Panc1 (cell line): ENCODE results near the gene KCNG1. TPM values are rescaled to one million over a fixed set of nuclear protein-coding genes. Genes with fewer than 3 reads are reported as not detected.

Experiments used
- ATAC-seq: fragments of 200-7000 bp; cut with Tn5 transposase; 2 replicates; pipeline ENCODE4 v1.9.1; 2020; ENCODE audit warnings: mild to moderate bottlenecking, moderate library complexity
- BruUV-seq: library from RNA; stranded (reverse); fragments of 400-500 nt; replicated peaks from 2 replicates; lab custom pipeline; 2021; lab: Mats Ljungman, UMichigan
- CTCF ChIA-PET: fragments of 300-600 bp; sonication (Branson Sonifier 250); formaldehyde crosslinking; loops from one replicate; lab custom pipeline; 2022; ENCODE audit warnings: antibody characterized with exemption; lab: Charles Lee
- POLR2A ChIA-PET: fragments of 300-600 bp; sonication (Branson Sonifier 250); formaldehyde crosslinking; loops from one replicate; lab custom pipeline; 2022; ENCODE audit warnings: antibody characterized with exemption; lab: Charles Lee
- DNase-seq: peaks from one replicate; pipeline ENCODE4 v3.0.0-alpha.2; 2010; ENCODE audit warnings: low read depth, low spot score
- H3K27ac ChIP-seq: 2 replicates; pipeline ENCODE4 v1.5.1; 2011; ENCODE audit warnings: mild to moderate bottlenecking, low read length, inconsistent platforms
- H3K27me3 ChIP-seq: fragments of 200-500 bp; sonication (Bioruptor generic); 2 replicates; pipeline ENCODE4 v1.6.0; 2014; ENCODE audit warnings: low read length, inconsistent platforms; ENCODE audit not compliant: control insufficient read depth, insufficient read depth
- H3K36me3 ChIP-seq: fragments of 200-500 bp; sonication (Bioruptor generic); 2 replicates; pipeline ENCODE4 v1.5.1; 2014; ENCODE audit warnings: inconsistent platforms, mild to moderate bottlenecking, low read length, moderate library complexity; ENCODE audit not compliant: control insufficient read depth, insufficient read depth
- H3K4me1 ChIP-seq: 2 replicates; pipeline ENCODE4 v1.5.1; 2011; ENCODE audit warnings: inconsistent platforms, mild to moderate bottlenecking, low read length, moderate library complexity; ENCODE audit not compliant: control insufficient read depth, insufficient read depth
- H3K4me3 ChIP-seq, 2 experiments: 2 replicates each; pipeline ENCODE4 v1.5.1; 2011 to 2012; ENCODE audit warnings: low read depth in 2 of 2, low read length in 2 of 2, mild to moderate bottlenecking in 2 of 2, inconsistent platforms in 1 of 2, moderate library complexity in 1 of 2
- H3K9me3 ChIP-seq: fragments of 200-500 bp; sonication (Bioruptor generic); 2 replicates; pipeline ENCODE4 v1.5.1; 2014; ENCODE audit warnings: low read depth, mild to moderate bottlenecking, inconsistent platforms, low read length, moderate library complexity; ENCODE audit not compliant: control insufficient read depth, insufficient read depth
- POLR2AphosphoS5 ChIP-seq: IDR thresholded peaks from 2 replicates; pipeline ENCODE4 v1.6.1; 2012; ENCODE audit warnings: mild to moderate bottlenecking, low read depth, low read length, moderate library complexity
- SIN3A ChIP-seq: IDR thresholded peaks from 2 replicates; pipeline ENCODE4 v1.6.1; 2012; ENCODE audit warnings: low read depth, mild to moderate bottlenecking, low read length, moderate library complexity, borderline replicate concordance; ENCODE audit not compliant: insufficient read depth
- TCF7L2 ChIP-seq: IDR thresholded peaks from 2 replicates; pipeline ENCODE4 v1.6.1; 2011; ENCODE audit warnings: mild to moderate bottlenecking, low read depth, low read length, inconsistent platforms
- in situ Hi-C: cut with HindIII; loops from 2 replicates; pipeline ENCODE4 v1.10.0; 2016; ENCODE audit warnings: low sequenced_read_pairs, low pct_unique_long_range_greater_than_20kb
- intact Hi-C: fragments of 100-400 bp; cut with micrococcal nuclease; formaldehyde crosslinking; loops from one replicate; pipeline ENCODE4 v1.10.0; 2022; ENCODE audit not compliant: unreplicated experiment
- total RNA-seq: library from RNA; stranded (reverse); gene quantifications from one replicate; pipeline ENCODE4 v1.2.1, GENCODE V29; 2021; ENCODE audit not compliant: unreplicated experiment
- TF ChIP-seq, protein P1 (sequence below), 2 experiments: IDR thresholded peaks; 2 replicates each; pipeline ENCODE4 v1.6.1; 2011 to 2012; ENCODE audit warnings: low read depth in 2 of 2, control low read depth in 1 of 2, low read length in 1 of 2, mild to moderate bottlenecking in 1 of 2, moderate library complexity in 1 of 2; ENCODE audit not compliant: insufficient read depth in 1 of 2
- TF ChIP-seq, protein P2 (sequence below): fragments of 450-650 bp; IDR thresholded peaks from 2 replicates; pipeline ENCODE4 v1.5.1; 2017; ENCODE audit warnings: mild to moderate bottlenecking

The KCNG1 gene
- total RNA-seq, 1 experiment from 2014 or later, result 7.4 TPM

DNA sequence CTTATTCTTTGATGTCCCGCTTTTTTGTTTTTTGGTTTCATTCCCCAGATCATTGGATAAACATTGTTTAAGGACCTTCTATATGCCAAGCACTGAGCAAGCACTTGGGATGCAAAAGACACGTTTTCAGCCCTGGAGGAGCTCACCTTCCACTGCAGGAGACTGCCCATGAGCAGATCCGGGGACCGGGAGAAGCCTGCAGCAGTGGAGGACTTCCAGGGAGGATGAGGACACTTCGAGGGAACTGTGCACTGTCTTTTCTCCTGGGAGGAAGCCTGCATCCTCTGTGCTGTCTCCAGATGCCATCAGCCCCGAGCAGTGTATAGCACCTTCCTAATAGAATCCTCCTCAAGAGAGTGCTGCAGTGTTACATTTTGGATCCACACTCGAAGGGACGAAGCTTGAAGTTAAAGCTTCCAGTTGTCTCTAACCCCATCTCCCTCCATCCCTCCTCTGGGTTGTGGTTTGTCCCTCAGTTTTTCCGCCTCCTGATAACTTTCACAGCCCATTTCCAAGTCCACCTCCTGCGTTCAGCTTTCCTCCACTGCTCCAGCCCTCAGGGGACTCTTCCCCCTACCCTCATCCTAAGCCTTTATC is 5.8 kb upstream of the KCNG1 start:
- peaks cover 10% of the 10 kb centered on the region for H3K27me3 ChIP-seq
- peak; percentile 64 for ATAC-seq
- no TSS peak for BruUV-seq

DNA sequence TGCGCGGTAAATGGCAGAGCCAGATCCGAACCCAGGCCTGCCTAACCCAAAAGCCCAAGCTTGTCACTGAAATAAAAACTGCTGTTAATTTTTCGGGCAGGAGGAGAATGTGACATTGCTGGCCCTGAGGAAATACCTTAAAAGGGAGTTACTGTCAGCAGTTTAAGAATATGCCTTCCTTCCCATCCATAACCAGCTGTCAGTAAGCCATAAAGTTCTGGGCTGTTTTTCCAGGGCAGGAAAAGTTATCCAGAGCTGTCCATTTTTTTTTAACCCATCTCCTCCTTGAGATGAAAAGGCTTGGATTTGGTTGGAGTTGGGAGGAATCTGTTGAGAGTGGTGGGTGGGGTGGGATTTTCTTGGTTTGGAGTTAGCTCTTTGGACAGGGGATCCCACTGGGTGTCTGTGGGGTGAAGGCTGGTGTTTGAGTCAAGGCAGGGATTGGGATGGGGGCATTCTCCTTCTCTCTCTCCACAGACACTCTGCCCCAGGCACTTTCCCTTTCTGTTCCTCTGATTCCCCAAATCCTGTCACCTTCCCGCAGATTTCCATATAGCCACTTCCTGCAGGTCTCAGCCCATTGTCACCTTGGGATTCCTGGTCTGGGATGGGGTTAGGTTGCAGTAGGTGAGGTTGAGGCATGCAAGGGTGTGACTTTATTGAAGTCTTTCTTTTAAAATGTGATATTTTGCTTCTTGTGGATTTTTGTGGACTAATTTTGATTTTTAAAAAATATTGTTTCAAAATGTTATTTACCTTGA is 4.3 kb upstream of the KCNG1 start:
- intact Hi-C loops, result no loop called here
- TF ChIP-seq POLR2AphosphoS5 (no peak), SIN3A (no peak), TCF7L2 (no peak)
- TF ChIP-seq, protein P1, sequence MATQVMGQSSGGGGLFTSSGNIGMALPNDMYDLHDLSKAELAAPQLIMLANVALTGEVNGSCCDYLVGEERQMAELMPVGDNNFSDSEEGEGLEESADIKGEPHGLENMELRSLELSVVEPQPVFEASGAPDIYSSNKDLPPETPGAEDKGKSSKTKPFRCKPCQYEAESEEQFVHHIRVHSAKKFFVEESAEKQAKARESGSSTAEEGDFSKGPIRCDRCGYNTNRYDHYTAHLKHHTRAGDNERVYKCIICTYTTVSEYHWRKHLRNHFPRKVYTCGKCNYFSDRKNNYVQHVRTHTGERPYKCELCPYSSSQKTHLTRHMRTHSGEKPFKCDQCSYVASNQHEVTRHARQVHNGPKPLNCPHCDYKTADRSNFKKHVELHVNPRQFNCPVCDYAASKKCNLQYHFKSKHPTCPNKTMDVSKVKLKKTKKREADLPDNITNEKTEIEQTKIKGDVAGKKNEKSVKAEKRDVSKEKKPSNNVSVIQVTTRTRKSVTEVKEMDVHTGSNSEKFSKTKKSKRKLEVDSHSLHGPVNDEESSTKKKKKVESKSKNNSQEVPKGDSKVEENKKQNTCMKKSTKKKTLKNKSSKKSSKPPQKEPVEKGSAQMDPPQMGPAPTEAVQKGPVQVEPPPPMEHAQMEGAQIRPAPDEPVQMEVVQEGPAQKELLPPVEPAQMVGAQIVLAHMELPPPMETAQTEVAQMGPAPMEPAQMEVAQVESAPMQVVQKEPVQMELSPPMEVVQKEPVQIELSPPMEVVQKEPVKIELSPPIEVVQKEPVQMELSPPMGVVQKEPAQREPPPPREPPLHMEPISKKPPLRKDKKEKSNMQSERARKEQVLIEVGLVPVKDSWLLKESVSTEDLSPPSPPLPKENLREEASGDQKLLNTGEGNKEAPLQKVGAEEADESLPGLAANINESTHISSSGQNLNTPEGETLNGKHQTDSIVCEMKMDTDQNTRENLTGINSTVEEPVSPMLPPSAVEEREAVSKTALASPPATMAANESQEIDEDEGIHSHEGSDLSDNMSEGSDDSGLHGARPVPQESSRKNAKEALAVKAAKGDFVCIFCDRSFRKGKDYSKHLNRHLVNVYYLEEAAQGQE (IDR thresholded peaks at IDR 0.05; ENCODE audit: insufficient read depth in 1 of 2, low read depth in 2 of 2, low read length in 1 of 2), result no peak
- TF ChIP-seq, protein P2, sequence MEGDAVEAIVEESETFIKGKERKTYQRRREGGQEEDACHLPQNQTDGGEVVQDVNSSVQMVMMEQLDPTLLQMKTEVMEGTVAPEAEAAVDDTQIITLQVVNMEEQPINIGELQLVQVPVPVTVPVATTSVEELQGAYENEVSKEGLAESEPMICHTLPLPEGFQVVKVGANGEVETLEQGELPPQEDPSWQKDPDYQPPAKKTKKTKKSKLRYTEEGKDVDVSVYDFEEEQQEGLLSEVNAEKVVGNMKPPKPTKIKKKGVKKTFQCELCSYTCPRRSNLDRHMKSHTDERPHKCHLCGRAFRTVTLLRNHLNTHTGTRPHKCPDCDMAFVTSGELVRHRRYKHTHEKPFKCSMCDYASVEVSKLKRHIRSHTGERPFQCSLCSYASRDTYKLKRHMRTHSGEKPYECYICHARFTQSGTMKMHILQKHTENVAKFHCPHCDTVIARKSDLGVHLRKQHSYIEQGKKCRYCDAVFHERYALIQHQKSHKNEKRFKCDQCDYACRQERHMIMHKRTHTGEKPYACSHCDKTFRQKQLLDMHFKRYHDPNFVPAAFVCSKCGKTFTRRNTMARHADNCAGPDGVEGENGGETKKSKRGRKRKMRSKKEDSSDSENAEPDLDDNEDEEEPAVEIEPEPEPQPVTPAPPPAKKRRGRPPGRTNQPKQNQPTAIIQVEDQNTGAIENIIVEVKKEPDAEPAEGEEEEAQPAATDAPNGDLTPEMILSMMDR, result no peak
- POLR2A ChIA-PET, result no interaction called here
- BruUV-seq, result no TSS peak
- DNase-seq (no peak), ATAC-seq (no peak)
- Histone ChIP-seq H3K27ac (no peak overlapping the region), H3K9me3 (no peaks in the 10 kb centered on the region), H3K4me1 (0 out of 2 replicates have a peak, but pooled peaks cover 3% of the 10 kb centered on the region), H3K27me3 (peaks cover 12% of the 10 kb centered on the region), H3K4me3 (no peak overlapping the region), H3K36me3 (peaks cover 5% of the 10 kb centered on the region; the same call in 1 of the 2 replicates)
- CTCF ChIA-PET, result no interaction called here
- in situ Hi-C loops, result no loop called here

More for the DNA sequence above, 5.8 kb upstream of the KCNG1 start:
- intact Hi-C loops (no loop called here), in situ Hi-C loops (no loop called here)
- H3K27ac ChIP-seq, result no peak overlapping the region
- no peaks in the 10 kb centered on the region for H3K4me1 ChIP-seq
- H3K36me3 ChIP-seq, result no peaks in the 10 kb centered on the region
- no peak for TF ChIP-seq TCF7L2
- H3K9me3 ChIP-seq, result no peaks in the 10 kb centered on the region
- no peak for DNase-seq
- no peak overlapping the region for H3K4me3 ChIP-seq
- CTCF ChIA-PET, result interaction anchor here (0.9 kb wide), 1 partner anchor 41 kb away, joined by 5 read pairs; no protein-coding TSS in a partner anchor
- POLR2A ChIA-PET, result no interaction called here

DNA sequence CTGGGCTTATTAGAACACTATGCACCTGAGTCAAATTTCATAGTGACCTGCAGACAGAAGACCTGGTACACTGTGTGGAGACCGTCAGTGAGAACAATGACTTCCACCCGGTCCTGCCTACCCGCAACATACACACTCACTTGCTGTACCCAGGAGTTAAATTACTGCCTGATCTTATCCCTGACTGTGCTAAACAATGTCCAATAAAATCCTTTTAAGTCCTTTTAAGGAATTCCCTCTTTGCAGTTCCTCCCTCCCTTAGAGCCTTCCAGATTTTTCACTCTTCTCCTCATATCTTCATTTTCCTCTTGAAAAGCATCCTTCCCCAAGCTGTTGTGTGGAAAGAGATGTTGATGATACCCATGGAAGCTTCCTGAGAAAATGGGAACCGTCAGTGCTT is 3.4 kb upstream of the KCNG1 start:
- DNase-seq (no peak), ATAC-seq (no peak)
- Histone ChIP-seq H3K9me3 (no peaks in the 10 kb centered on the region), H3K27ac (no peak overlapping the region), H3K4me3 (no peak overlapping the region), H3K36me3 (peaks cover 6% of the 10 kb centered on the region; the same call in 1 of the 2 replicates), H3K27me3 (peaks cover 16% of the 10 kb centered on the region), H3K4me1 (0 out of 2 replicates have a peak, but pooled peaks cover 3% of the 10 kb centered on the region)
- TF ChIP-seq POLR2AphosphoS5, result no peak
- TF ChIP-seq SIN3A, result no peak
- TF ChIP-seq, protein P1 (IDR thresholded peaks at IDR 0.05; ENCODE audit: insufficient read depth in 1 of 2, low read depth in 2 of 2, low read length in 1 of 2), result no peak
- TF ChIP-seq TCF7L2, result no peak
- TF ChIP-seq, protein P2, result no peak
- BruUV-seq, result no TSS peak
- intact Hi-C loops (no loop called here), in situ Hi-C loops (no loop called here)
- ChIA-PET POLR2A (no interaction called here), CTCF (no interaction called here)
